ENCODE results near the gene ABCA4.

GRCh38 chr1:94019327-94019726 is 101.6 kb downstream of the ABCA4 start:
- TF ChIP-seq ATF2 (CRISPR knock-in tag; IDR thresholded peaks at IDR 0.05; ENCODE audit: borderline replicate concordance, low read depth) = no peak
- TF ChIP-seq, protein P1, sequence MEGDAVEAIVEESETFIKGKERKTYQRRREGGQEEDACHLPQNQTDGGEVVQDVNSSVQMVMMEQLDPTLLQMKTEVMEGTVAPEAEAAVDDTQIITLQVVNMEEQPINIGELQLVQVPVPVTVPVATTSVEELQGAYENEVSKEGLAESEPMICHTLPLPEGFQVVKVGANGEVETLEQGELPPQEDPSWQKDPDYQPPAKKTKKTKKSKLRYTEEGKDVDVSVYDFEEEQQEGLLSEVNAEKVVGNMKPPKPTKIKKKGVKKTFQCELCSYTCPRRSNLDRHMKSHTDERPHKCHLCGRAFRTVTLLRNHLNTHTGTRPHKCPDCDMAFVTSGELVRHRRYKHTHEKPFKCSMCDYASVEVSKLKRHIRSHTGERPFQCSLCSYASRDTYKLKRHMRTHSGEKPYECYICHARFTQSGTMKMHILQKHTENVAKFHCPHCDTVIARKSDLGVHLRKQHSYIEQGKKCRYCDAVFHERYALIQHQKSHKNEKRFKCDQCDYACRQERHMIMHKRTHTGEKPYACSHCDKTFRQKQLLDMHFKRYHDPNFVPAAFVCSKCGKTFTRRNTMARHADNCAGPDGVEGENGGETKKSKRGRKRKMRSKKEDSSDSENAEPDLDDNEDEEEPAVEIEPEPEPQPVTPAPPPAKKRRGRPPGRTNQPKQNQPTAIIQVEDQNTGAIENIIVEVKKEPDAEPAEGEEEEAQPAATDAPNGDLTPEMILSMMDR (IDR thresholded peaks at IDR 0.05) = no peak
- TF ChIP-seq, protein P2, sequence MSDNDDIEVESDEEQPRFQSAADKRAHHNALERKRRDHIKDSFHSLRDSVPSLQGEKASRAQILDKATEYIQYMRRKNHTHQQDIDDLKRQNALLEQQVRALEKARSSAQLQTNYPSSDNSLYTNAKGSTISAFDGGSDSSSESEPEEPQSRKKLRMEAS (CRISPR knock-in tag; IDR thresholded peaks at IDR 0.05) = no peak
- TF ChIP-seq JUN (CRISPR knock-in tag; IDR thresholded peaks at IDR 0.05) = no peak
- TF ChIP-seq, protein P3, sequence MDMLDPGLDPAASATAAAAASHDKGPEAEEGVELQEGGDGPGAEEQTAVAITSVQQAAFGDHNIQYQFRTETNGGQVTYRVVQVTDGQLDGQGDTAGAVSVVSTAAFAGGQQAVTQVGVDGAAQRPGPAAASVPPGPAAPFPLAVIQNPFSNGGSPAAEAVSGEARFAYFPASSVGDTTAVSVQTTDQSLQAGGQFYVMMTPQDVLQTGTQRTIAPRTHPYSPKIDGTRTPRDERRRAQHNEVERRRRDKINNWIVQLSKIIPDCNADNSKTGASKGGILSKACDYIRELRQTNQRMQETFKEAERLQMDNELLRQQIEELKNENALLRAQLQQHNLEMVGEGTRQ (CRISPR knock-in tag; IDR thresholded peaks at IDR 0.05) = no peak
- no peak for TF ChIP-seq FOXJ3 (CRISPR knock-in tag; IDR thresholded peaks at IDR 0.05; ENCODE audit: borderline replicate concordance)
- TF ChIP-seq, protein P4, sequence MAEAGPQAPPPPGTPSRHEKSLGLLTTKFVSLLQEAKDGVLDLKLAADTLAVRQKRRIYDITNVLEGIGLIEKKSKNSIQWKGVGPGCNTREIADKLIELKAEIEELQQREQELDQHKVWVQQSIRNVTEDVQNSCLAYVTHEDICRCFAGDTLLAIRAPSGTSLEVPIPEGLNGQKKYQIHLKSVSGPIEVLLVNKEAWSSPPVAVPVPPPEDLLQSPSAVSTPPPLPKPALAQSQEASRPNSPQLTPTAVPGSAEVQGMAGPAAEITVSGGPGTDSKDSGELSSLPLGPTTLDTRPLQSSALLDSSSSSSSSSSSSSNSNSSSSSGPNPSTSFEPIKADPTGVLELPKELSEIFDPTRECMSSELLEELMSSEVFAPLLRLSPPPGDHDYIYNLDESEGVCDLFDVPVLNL (CRISPR knock-in tag; IDR thresholded peaks at IDR 0.05; ENCODE audit: borderline replicate concordance, low read depth) = no peak
- no peak for TF ChIP-seq ZBTB21 (CRISPR knock-in tag; IDR thresholded peaks at IDR 0.05; ENCODE audit: borderline replicate concordance)
- no peak for TF ChIP-seq TEAD1 (CRISPR knock-in tag; IDR thresholded peaks at IDR 0.05)
- no peak for TF ChIP-seq ETV6 (CRISPR knock-in tag; IDR thresholded peaks at IDR 0.05)
- no peak for TF ChIP-seq GTF2I (CRISPR knock-in tag; conservative IDR thresholded peaks at IDR 0.05)

Measured in WTC11 (cell line).